ENCODE data around the gene POFUT2.

- TF ChIP-seq POLR2AphosphoS5 (IDR thresholded peaks at IDR 0.05; ENCODE audit: low read depth, low read length) (no peak), REST (IDR thresholded peaks at IDR 0.05; ENCODE audit: insufficient read depth in 1 of 2, low read depth in 2 of 2, low read length in 2 of 2) (no peak), TAF1 (IDR thresholded peaks at IDR 0.05; ENCODE audit: borderline replicate concordance, insufficient read depth, low read length) (no peak), FOXP2 (optimal IDR thresholded peaks at IDR 0.05; ENCODE audit: borderline replicate concordance, extremely low read depth, extremely low read length, insufficient read depth) (no peak), SIN3A (IDR thresholded peaks at IDR 0.05; ENCODE audit: borderline replicate concordance, insufficient read depth, low read length) (no peak)
Observed at GRCh38 chr21:45286671-45287437, 841 bp downstream of the POFUT2 start.

Measured in PFSK-1 (cell line).